CD4-positive, alpha-beta T cell (primary cell): ENCODE measurements around the gene TTC8. TPM values are rescaled to one million over a fixed set of nuclear protein-coding genes. Genes with fewer than 3 reads are reported as not detected.
"Not testable (repeated sequence)": the region's sequence is repeated elsewhere in the genome, so short reads cannot be mapped to it uniquely, and the experiment has no call there.

Source experiments
- ATAC-seq: fragments of 200-7000 bp; cut with Tn5 transposase; one replicate; pipeline ENCODE4 v1.10.0; 2022; ENCODE audit warnings: mild to moderate bottlenecking; ENCODE audit not compliant: poor library complexity
- CTCF ChIA-PET: fragments of 350-600 bp; sonication (Branson Sonifier 250); formaldehyde crosslinking; loops from one replicate; lab custom pipeline; 2021; ENCODE audit warnings: antibody characterized with exemption, inconsistent platforms; lab: Charles Lee
- POLR2A ChIA-PET: fragments of 350-600 bp; sonication (Branson Sonifier 250); formaldehyde crosslinking; loops from one replicate; lab custom pipeline; 2021; ENCODE audit warnings: antibody characterized with exemption, inconsistent platforms; lab: Charles Lee
- DNase-seq, 14 experiments: peaks; one replicate each; pipeline ENCODE4 v3.0.0-alpha.2; 2013 to 2020; ENCODE audit warnings: mixed read lengths in 2 of 14
- H3K27ac ChIP-seq, 2 donors: one replicate each; pipeline versions ENCODE4 v1.5.1 to v1.7.0; 2013; ENCODE audit warnings: low read length in 2 of 2, low read depth in 1 of 2, mild to moderate bottlenecking in 1 of 2
- H3K27me3 ChIP-seq, 2 experiments: 1 replicate in 1 of 2; 2 replicates in 1 of 2; pipeline versions ENCODE4 v1.6.1 to v1.7.0; 2013; ENCODE audit warnings: low read length in 2 of 2, control low read depth in 1 of 2, mild to moderate bottlenecking in 1 of 2, moderate library complexity in 1 of 2; ENCODE audit not compliant: insufficient read depth in 2 of 2, control insufficient read depth in 1 of 2
- H3K36me3 ChIP-seq: one replicate; pipeline ENCODE4 v1.6.1; 2013; ENCODE audit warnings: low read length, control low read depth; ENCODE audit not compliant: insufficient read depth
- H3K4me1 ChIP-seq: one replicate; pipeline ENCODE4 v1.6.1; 2013; ENCODE audit warnings: low read length, control low read depth; ENCODE audit not compliant: insufficient read depth
- H3K4me3 ChIP-seq: one replicate; pipeline ENCODE4 v1.5.1; 2013; ENCODE audit warnings: mild to moderate bottlenecking, low read length, moderate library complexity
- H3K9me3 ChIP-seq, 2 experiments: 1 replicate in 1 of 2; 2 replicates in 1 of 2; pipeline versions ENCODE4 v1.6.1 to v1.7.0; 2013; ENCODE audit warnings: low read length in 2 of 2, mild to moderate bottlenecking in 2 of 2, control low read depth in 1 of 2, moderate library complexity in 1 of 2; ENCODE audit not compliant: control insufficient read depth in 1 of 2, insufficient read depth in 1 of 2
- H3K27ac Mint-ChIP-seq: one replicate; pipeline ENCODE4 v1.8.0; 2020; ENCODE audit warnings: mixed read lengths
- H3K27me3 Mint-ChIP-seq: one replicate; pipeline ENCODE4 v1.8.0; 2021; ENCODE audit warnings: mixed read lengths
- H3K36me3 Mint-ChIP-seq: one replicate; pipeline ENCODE4 v1.8.0; 2021; ENCODE audit warnings: low read depth, mixed read lengths
- H3K4me1 Mint-ChIP-seq: one replicate; pipeline ENCODE4 v1.8.0; 2021; ENCODE audit warnings: low read depth, mixed read lengths
- H3K4me3 Mint-ChIP-seq: one replicate; pipeline ENCODE4 v1.8.0; 2020; ENCODE audit warnings: mild to moderate bottlenecking, mixed read lengths
- H3K9me3 Mint-ChIP-seq: one replicate; pipeline ENCODE4 v1.8.0; 2020; ENCODE audit warnings: mixed read lengths
- CTCF ChIP-seq: fragments of 200-600 bp; IDR thresholded peaks from one replicate; pipeline ENCODE4 v1.8.0; 2022; ENCODE audit warnings: antibody characterized with exemption, mild to moderate bottlenecking
- intact Hi-C, 2 experiments: fragments of 100-400 bp; cut with DNase I in 1 of 2; cut with micrococcal nuclease in 1 of 2; formaldehyde crosslinking; loops; one replicate each; pipeline versions ENCODE4 v1.15.1 to v1.9.0; 2023 to 2025; cut with DNase I, micrococcal nuclease
- total RNA-seq, 174 experiments: library from RNA in 2 of 174; stranded (reverse) in 2 of 174; gene quantifications; one replicate each; pipeline ENCODE4 v1.2.3 and lab custom pipeline; 2021 to 2026

The TTC8 gene
- total RNA-seq, 2 experiments from 2014 or later: 1.6 to 2.1 TPM

GRCh38 chr14:88856786-88857366 is 32.4 kb downstream of the TTC8 start:
- Histone ChIP-seq H3K27ac (no peak overlapping the region), H3K27me3 (no peaks in the 10 kb centered on the region), H3K9me3 (no peaks in the 10 kb centered on the region), H3K36me3 (no peaks in the 10 kb centered on the region), H3K4me3 (no peak overlapping the region), H3K4me1 (no peaks in the 10 kb centered on the region)
- Mint-ChIP-seq H3K4me3 (no peak overlapping the region), H3K27ac (no peak overlapping the region), H3K4me1 (no peaks in the 10 kb centered on the region), H3K9me3 (peaks cover 2% of the 10 kb centered on the region), H3K27me3 (no peaks in the 10 kb centered on the region), H3K36me3 (peaks cover 4% of the 10 kb centered on the region)
- intact Hi-C loops: no loop called here
- ChIA-PET CTCF (interaction anchor here (1.1 to 1.2 kb wide), 2 partner anchors 10 to 189 kb away, joined by 3 read pairs; no protein-coding TSS in a partner anchor), POLR2A (no interaction called here)
- no peak for ATAC-seq
- no peak for DNase-seq
- no peak for TF ChIP-seq CTCF

DNA sequence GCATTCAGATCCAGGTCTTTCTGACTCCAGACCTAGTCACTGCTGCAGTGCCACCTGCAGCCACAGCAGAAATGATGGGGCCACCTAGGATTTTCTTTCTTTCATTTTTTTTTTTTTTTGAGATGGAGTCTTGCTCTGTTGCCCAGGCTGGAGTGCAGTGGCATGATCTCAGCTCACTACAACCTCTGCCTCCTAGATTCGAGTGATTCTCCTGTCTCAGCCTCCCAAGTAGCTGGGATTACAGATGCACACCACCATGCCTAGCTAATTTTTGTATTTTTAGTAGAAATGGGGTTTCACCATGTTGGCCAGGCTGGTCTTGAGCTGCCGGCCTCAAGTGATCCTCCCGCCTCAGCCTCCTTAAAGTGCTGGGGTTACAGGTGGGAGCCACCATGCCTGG is 33.4 kb downstream of the TTC8 start:
- H3K36me3 Mint-ChIP-seq, H3K27ac ChIP-seq, H3K36me3 ChIP-seq, H3K9me3 ChIP-seq, H3K27me3 ChIP-seq, H3K27ac Mint-ChIP-seq, H3K4me3 ChIP-seq, ATAC-seq, H3K27me3 Mint-ChIP-seq, H3K9me3 Mint-ChIP-seq, H3K4me1 Mint-ChIP-seq, CTCF ChIA-PET, H3K4me1 ChIP-seq, DNase-seq, H3K4me3 Mint-ChIP-seq, POLR2A ChIA-PET, intact Hi-C loops: not testable (repeated sequence)

GRCh38 chr14:88859118-88859517 is 34.7 kb downstream of the TTC8 start:
- H3K36me3 Mint-ChIP-seq, H3K4me3 ChIP-seq, CTCF ChIA-PET, POLR2A ChIA-PET, DNase-seq, intact Hi-C loops, H3K36me3 ChIP-seq, H3K4me1 ChIP-seq, H3K27me3 ChIP-seq, H3K4me3 Mint-ChIP-seq, H3K27me3 Mint-ChIP-seq, H3K27ac Mint-ChIP-seq, H3K9me3 ChIP-seq, H3K9me3 Mint-ChIP-seq, ATAC-seq, H3K4me1 Mint-ChIP-seq, H3K27ac ChIP-seq: not testable (repeated sequence)

- no peak for TF ChIP-seq CTCF
- H3K27me3 Mint-ChIP-seq: no peaks in the 10 kb centered on the region
- no peaks in the 10 kb centered on the region for H3K4me1 ChIP-seq
- no peak for ATAC-seq
- no peak overlapping the region for H3K4me3 ChIP-seq
- H3K9me3 ChIP-seq: no peaks in the 10 kb centered on the region
- no peak overlapping the region for H3K27ac Mint-ChIP-seq
- H3K36me3 ChIP-seq: no peaks in the 10 kb centered on the region
- H3K9me3 Mint-ChIP-seq: peaks cover 2% of the 10 kb centered on the region
- H3K4me3 Mint-ChIP-seq: no peak overlapping the region
- no peak overlapping the region for H3K27ac ChIP-seq
- no peak for DNase-seq
- H3K4me1 Mint-ChIP-seq: no peaks in the 10 kb centered on the region
- ChIA-PET CTCF (no interaction called here), POLR2A (no interaction called here)
- H3K27me3 ChIP-seq: no peaks in the 10 kb centered on the region
- H3K36me3 Mint-ChIP-seq: peaks cover 4% of the 10 kb centered on the region
- intact Hi-C loops: loop anchor here in 1 of 2 experiments (10.0 kb wide), 1 partner anchor 668 kb away; no protein-coding TSS in a partner anchor
Observed at GRCh38 chr14:88863167-88863566, 38.7 kb downstream of the TTC8 start.
